Bronchial epithelial cell (primary cell): ENCODE measurements around the gene CDK17. TPM values are rescaled to one million over a fixed set of nuclear protein-coding genes. Genes with fewer than 3 reads are reported as not detected.

Experiments
- DNase-seq: peaks from one replicate; pipeline ENCODE4 v3.0.0-alpha.2; 2010; ENCODE audit warnings: low read depth
- FAIRE-seq: peaks from 2 replicates; lab custom pipeline; 2011; peaks lifted over from hg19 to GRCh38; lab: Jason Lieb, UNC
- H3K27me3 ChIP-seq: 2 replicates; pipeline ENCODE4 v1.5.1; 2011; ENCODE audit warnings: low read length; ENCODE audit not compliant: control insufficient read depth, insufficient read depth
- H3K36me3 ChIP-seq: 2 replicates; pipeline ENCODE4 v1.5.1; 2011; ENCODE audit warnings: low read length; ENCODE audit not compliant: control insufficient read depth, insufficient read depth
- H3K4me3 ChIP-seq: 2 replicates; pipeline ENCODE4 v1.5.1; 2011; ENCODE audit warnings: mild to moderate bottlenecking, low read depth, low read length, control low read depth
- CTCF ChIP-seq: IDR thresholded peaks from 2 replicates; pipeline ENCODE4 v1.5.1; 2011; ENCODE audit warnings: mild to moderate bottlenecking, moderate library complexity, low read length, control low read depth, inconsistent platforms; ENCODE audit not compliant: insufficient read depth, severe bottlenecking
- total RNA-seq: library from RNA; depleted of rRNA; stranded (reverse); fragments of >200 nt; gene quantifications from 2 replicates; pipeline ENCODE4 v1.2.1, GENCODE V29; 2014

Gene CDK17
- total RNA-seq, 1 donor from 2014 or later, result 34.5 TPM

GRCh38 chr12:96338852-96339471 is 61.3 kb downstream of the CDK17 start:
- FAIRE-seq (no peak), DNase-seq (no peak)
- Histone ChIP-seq H3K36me3 (no peaks in the 10 kb centered on the region), H3K27me3 (no peaks in the 10 kb centered on the region), H3K4me3 (no peak overlapping the region)
- no peak for TF ChIP-seq CTCF

- H3K4me3 ChIP-seq, result no peak overlapping the region
- TF ChIP-seq CTCF, result no peak
- no peak for FAIRE-seq
Observed at GRCh38 chr12:96337953-96338352, 62.3 kb downstream of the CDK17 start.

GRCh38 chr12:96336489-96336888 is 63.8 kb downstream of the CDK17 start:
- Histone ChIP-seq H3K27me3 (no peaks in the 10 kb centered on the region), H3K4me3 (no peak overlapping the region), H3K36me3 (no peaks in the 10 kb centered on the region)
- DNase-seq (no peak), FAIRE-seq (no peak)
- TF ChIP-seq CTCF, result no peak

More at GRCh38 chr12:96337953-96338352, 62.3 kb downstream of the CDK17 start:
- Histone ChIP-seq H3K36me3 (no peaks in the 10 kb centered on the region), H3K27me3 (no peaks in the 10 kb centered on the region)
- no peak for DNase-seq

- DNase-seq (peak; percentile 37), FAIRE-seq (no peak)
- TF ChIP-seq CTCF, result no peak
- no peaks in the 10 kb centered on the region for H3K27me3 ChIP-seq
- no peak overlapping the region for H3K4me3 ChIP-seq
- no peaks in the 10 kb centered on the region for H3K36me3 ChIP-seq
Observed at GRCh38 chr12:96335270-96335669, 65.0 kb downstream of the CDK17 start.

- DNase-seq (peak; percentile 37), FAIRE-seq (no peak)
- Histone ChIP-seq H3K36me3 (no peaks in the 10 kb centered on the region), H3K4me3 (no peak overlapping the region), H3K27me3 (no peaks in the 10 kb centered on the region)
- TF ChIP-seq CTCF, result no peak
Observed at GRCh38 chr12:96334502-96334901, 65.7 kb downstream of the CDK17 start.

GRCh38 chr12:96329545-96329944 is 70.7 kb downstream of the CDK17 start:
- no peak for FAIRE-seq
- no peaks in the 10 kb centered on the region for H3K27me3 ChIP-seq
- H3K36me3 ChIP-seq, result peaks cover 1% of the 10 kb centered on the region
- DNase-seq, result no peak
- H3K4me3 ChIP-seq, result no peak overlapping the region
- no peak for TF ChIP-seq CTCF
